Coronary artery (tissue), 2 donors: ENCODE results near the gene CAPZA1.
"Not testable (repeated sequence)": the region's sequence is repeated elsewhere in the genome, so short reads cannot be mapped to it uniquely, and the experiment has no call there.

Experiments used
- DNase-seq: peaks from one replicate; pipeline ENCODE4 v3.0.0-alpha.2; 2017; ENCODE audit warnings: low spot score
- H3K27ac ChIP-seq, 2 donors: fragments of 200-600 bp; sonication (generic); one replicate each; pipeline ENCODE4 v1.5.1; 2016 to 2019
- H3K4me3 ChIP-seq: fragments of 200-600 bp; sonication (generic); 2 replicates; pipeline ENCODE4 v1.5.1; 2016; ENCODE audit warnings: mild to moderate bottlenecking, moderate library complexity
- CTCF ChIP-seq: fragments of 200-600 bp; sonication (generic); IDR thresholded peaks from one replicate; pipeline ENCODE4 v1.5.1; 2019; ENCODE audit warnings: antibody characterized with exemption

Gene CAPZA1

DNA sequence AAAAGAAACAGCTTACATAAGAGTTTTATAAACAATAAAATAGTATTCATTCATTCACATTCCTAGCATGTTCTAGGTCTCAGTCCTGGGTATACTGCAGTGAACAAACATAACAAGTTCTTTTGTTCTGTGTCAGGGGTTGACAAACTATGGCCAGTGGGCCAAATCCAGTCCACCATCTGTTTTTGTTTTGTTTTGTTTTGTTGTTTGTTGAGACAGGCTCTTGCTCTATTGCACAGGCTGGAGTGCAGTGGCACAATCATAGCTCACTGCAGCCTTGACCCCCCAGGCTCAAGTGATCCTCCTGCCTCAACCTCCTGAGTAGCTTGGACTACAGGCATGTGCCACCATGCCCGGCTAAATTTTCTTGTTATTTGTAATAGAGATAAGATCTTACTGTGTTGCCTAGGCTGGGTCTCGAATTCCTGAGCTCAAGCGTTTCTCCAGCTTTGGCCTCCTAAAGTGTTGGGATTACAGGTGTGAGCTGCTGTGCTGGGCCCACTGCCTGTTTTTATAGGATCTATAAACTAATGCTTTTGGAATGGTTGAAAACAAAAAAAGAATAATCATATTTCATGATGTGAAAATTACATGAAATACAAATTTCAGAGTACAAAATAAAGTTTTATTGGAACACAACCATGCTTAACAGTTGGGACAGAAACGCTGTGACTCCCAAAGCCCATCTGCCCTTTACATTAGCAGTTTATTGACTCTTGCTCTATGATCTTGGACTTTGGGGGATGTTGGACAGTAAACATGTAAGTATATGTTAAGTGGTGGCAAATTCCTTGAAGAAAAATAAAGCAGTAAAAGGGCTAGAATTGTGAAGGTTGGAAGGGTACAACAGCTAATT, 17.9 kb downstream of the CAPZA1 start:
- H3K27ac ChIP-seq = no peak overlapping the region
- H3K4me3 ChIP-seq = no peak overlapping the region
- DNase-seq = no peak
- TF ChIP-seq CTCF = no peak

DNA sequence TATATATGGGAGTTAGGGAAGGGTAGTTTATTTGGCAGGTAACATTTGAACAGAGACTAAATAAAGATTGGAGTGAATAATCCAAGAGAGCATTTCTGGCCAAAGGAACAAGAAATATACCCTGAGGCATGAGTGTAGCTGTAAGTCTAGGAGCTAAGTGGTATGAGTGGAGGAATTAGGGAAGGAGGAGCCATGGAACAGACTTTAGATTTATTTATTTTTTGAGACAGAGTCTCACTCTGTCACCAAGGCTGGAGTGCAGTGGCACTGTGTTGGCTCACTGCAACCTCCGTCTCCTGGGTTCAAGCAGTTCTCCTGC, 18.4 kb downstream of the CAPZA1 start:
- DNase-seq = no peak
- Histone ChIP-seq H3K4me3 (no peak overlapping the region), H3K27ac (no peak overlapping the region)
- no peak for TF ChIP-seq CTCF

GRCh38 chr1:112640437-112640836, 20.8 kb downstream of the CAPZA1 start:
- not testable (repeated sequence) for H3K4me3 ChIP-seq, DNase-seq, H3K27ac ChIP-seq

DNA sequence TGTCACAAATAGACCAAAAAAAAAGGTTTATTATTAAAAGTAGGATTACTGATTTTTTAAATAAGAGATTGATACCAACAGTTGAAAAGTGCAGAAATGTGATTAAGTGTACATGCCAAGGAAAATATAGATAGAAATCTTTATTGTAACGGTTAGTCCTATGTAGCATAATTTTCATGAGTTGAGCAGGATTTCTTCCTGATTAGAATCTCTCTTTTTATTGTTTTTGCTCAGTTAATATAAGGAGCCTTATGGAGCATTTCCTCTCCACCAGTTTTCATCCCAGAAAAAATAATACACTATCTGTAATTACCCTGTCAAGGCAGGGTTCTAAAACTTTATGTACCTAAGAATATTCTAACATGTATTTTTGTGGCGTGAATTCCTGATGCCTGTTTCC, 23.4 kb downstream of the CAPZA1 start:
- no peak overlapping the region for H3K27ac ChIP-seq
- no peak for TF ChIP-seq CTCF

DNA sequence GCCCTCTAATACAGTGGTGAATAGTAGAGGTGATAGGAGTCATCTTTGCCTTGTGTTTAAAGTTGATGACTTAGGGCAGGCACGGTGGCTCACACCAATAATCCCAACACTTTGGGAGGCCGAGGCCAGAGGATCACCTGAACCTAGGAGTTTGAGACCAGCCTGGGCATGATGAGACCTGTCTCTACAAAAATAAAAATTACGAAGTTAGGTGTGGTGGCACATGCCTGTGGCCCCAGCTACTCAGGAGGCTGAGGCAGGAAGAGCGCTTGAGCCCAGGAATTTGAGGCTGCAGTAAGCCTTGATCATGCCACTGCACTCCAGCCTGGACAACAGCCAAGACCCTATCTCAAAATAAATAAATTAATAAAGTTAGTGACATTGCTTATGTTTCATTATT, 26.6 kb downstream of the CAPZA1 start:
- no peak for DNase-seq
- H3K27ac ChIP-seq = no peak overlapping the region
- no peak for TF ChIP-seq CTCF
- no peak overlapping the region for H3K4me3 ChIP-seq

More for the DNA sequence above, 23.4 kb downstream of the CAPZA1 start:
- DNase-seq = no peak
- no peak overlapping the region for H3K4me3 ChIP-seq

DNA sequence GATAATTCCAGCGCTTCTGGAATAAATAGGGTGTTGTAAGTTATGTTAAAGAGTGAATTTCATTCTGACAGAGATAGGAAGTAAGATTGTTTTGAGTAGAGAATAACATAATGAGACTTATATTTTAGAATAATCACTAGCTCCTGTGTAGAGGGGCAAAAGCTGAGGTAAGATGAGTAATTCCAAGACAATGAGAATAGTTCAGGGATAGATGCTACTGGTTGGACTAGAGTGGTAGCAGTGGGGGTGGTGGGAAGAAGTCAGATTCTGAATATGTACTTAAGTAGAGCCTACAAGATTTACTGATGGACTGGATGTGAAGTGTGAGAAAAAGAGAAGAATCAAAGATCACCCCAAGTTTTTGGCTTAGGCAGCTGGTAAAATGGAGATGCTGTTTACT, 31.6 kb downstream of the CAPZA1 start:
- TF ChIP-seq CTCF = no peak
- Histone ChIP-seq H3K27ac (no peak overlapping the region), H3K4me3 (no peak overlapping the region)
- DNase-seq = no peak

DNA sequence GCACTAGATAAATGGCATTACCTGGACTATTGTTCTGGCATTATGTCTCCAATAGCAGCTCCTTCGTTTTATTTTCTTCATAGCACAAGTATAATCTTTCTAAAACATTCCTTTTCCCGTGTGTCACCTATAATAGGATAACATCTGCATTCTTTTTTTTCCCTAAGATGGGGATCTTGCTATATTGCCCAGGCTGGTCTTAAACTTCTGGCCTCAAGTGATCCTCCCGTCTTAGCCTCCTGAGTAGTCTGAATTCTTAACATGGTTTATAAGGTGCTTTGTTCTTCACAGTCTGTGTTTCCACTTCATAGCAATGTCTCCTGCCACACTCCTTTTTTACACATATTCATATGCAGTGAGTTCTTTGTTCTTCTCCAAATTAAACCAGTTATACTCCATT, 46.2 kb downstream of the CAPZA1 start:
- Histone ChIP-seq H3K4me3 (no peak overlapping the region), H3K27ac (no peak overlapping the region)
- no peak for DNase-seq
- TF ChIP-seq CTCF = no peak
